ENCODE data around the gene PEX3. TPM values are rescaled to one million over a fixed set of nuclear protein-coding genes. Genes with fewer than 3 reads are reported as not detected.
A peak's percentile ranks its signal among the peaks of the same experiment; 100 is the strongest.

The PEX3 gene
- total and polyA plus RNA-seq, 2 experiments from 2014 or later = 13.8 to 19.4 TPM

DNA sequence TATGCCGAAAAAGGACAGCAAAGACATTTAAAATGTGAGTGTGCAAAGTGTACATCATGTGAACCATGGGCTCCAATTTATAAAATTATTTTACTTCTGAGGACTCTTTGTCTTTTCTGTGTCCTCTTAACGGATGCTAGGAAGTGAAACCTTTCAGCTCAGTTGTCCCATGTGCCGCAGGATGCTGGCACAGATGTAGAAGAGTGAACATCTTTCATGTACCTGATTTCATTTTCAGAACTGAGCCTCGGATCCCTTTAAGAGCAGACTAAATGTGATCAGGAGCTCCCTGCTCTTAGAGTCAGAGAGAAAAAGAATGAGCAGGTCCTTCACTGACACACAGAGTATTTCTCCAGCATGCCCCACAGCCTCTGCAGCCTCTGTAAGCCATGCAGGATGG is 88.5 kb downstream of the PEX3 start:
- Histone ChIP-seq H3K27ac (ENCODE audit: low read depth) (no peak overlapping the region), H2AFZ (no peak overlapping the region), H3K4me3 (no peak overlapping the region), H3F3A (replicated peaks; ENCODE audit: low read depth) (peaks cover 10% of the 10 kb centered on the region), H3K4me1 (ENCODE audit: insufficient read depth) (peaks cover 14% of the 10 kb centered on the region), H3K27me3 (ENCODE audit: insufficient read depth) (peaks cover 49% of the 10 kb centered on the region), H3K36me3 (ENCODE audit: insufficient read depth) (no peaks in the 10 kb centered on the region), H3K9me2 (ENCODE audit: insufficient read depth) (no peaks in the 10 kb centered on the region), H3K79me2 (replicated peaks; ENCODE audit: insufficient read depth) (no peaks in the 10 kb centered on the region), H4K20me1 (replicated peaks; ENCODE audit: insufficient read depth) (no peaks in the 10 kb centered on the region), H3K4me2 (0 out of 2 replicates have a peak overlapping the region, but pooled peaks have one; percentile 21)
- DNase-seq (ENCODE audit: low spot score) (no peak), ATAC-seq (no peak)
- Mint-ChIP-seq H3K9me3 (no peaks in the 10 kb centered on the region), H3K27me3 (ENCODE audit: insufficient read depth, low read depth, poor library complexity) (peaks cover 37% of the 10 kb centered on the region), H3K36me3 (ENCODE audit: low read depth) (no peaks in the 10 kb centered on the region; the same call in 2 of the 3 replicates), H3K4me1 (peaks cover 20% of the 10 kb centered on the region), H3K27ac (no peak overlapping the region), H3K4me3 (no peak overlapping the region)
- TF ChIP-seq, protein P1, sequence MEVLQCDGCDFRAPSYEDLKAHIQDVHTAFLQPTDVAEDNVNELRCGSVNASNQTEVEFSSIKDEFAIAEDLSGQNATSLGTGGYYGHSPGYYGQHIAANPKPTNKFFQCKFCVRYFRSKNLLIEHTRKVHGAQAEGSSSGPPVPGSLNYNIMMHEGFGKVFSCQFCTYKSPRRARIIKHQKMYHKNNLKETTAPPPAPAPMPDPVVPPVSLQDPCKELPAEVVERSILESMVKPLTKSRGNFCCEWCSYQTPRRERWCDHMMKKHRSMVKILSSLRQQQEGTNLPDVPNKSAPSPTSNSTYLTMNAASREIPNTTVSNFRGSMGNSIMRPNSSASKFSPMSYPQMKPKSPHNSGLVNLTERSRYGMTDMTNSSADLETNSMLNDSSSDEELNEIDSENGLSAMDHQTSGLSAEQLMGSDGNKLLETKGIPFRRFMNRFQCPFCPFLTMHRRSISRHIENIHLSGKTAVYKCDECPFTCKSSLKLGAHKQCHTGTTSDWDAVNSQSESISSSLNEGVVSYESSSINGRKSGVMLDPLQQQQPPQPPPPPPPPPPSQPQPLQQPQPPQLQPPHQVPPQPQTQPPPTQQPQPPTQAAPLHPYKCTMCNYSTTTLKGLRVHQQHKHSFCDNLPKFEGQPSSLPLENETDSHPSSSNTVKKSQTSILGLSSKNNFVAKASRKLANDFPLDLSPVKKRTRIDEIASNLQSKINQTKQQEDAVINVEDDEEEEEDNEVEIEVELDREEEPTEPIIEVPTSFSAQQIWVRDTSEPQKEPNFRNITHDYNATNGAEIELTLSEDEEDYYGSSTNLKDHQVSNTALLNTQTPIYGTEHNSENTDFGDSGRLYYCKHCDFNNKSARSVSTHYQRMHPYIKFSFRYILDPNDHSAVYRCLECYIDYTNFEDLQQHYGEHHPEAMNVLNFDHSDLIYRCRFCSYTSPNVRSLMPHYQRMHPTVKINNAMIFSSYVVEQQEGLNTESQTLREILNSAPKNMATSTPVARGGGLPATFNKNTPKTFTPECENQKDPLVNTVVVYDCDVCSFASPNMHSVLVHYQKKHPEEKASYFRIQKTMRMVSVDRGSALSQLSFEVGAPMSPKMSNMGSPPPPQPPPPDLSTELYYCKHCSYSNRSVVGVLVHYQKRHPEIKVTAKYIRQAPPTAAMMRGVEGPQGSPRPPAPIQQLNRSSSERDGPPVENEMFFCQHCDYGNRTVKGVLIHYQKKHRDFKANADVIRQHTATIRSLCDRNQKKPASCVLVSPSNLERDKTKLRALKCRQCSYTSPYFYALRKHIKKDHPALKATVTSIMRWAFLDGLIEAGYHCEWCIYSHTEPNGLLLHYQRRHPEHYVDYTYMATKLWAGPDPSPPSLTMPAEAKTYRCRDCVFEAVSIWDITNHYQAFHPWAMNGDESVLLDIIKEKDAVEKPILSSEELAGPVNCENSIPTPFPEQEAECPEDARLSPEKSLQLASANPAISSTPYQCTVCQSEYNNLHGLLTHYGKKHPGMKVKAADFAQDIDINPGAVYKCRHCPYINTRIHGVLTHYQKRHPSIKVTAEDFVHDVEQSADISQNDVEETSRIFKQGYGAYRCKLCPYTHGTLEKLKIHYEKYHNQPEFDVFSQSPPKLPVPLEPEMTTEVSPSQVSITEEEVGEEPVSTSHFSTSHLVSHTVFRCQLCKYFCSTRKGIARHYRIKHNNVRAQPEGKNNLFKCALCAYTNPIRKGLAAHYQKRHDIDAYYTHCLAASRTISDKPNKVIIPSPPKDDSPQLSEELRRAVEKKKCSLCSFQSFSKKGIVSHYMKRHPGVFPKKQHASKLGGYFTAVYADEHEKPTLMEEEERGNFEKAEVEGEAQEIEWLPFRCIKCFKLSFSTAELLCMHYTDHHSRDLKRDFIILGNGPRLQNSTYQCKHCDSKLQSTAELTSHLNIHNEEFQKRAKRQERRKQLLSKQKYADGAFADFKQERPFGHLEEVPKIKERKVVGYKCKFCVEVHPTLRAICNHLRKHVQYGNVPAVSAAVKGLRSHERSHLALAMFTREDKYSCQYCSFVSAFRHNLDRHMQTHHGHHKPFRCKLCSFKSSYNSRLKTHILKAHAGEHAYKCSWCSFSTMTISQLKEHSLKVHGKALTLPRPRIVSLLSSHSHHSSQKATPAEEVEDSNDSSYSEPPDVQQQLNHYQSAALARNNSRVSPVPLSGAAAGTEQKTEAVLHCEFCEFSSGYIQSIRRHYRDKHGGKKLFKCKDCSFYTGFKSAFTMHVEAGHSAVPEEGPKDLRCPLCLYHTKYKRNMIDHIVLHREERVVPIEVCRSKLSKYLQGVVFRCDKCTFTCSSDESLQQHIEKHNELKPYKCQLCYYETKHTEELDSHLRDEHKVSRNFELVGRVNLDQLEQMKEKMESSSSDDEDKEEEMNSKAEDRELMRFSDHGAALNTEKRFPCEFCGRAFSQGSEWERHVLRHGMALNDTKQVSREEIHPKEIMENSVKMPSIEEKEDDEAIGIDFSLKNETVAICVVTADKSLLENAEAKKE (CRISPR knock-in tag; IDR thresholded peaks at IDR 0.05) = no peak
- TF ChIP-seq ZNF331 (CRISPR knock-in tag; IDR thresholded peaks at IDR 0.05; ENCODE audit: low read depth) (no peak), EZH2phosphoT487 (IDR thresholded peaks at IDR 0.05; ENCODE audit: unreplicated experiment) (no peak), EZH2 (IDR thresholded peaks at IDR 0.05; ENCODE audit: low read depth, unreplicated experiment) (no peak), ZNF114 (CRISPR knock-in tag; IDR thresholded peaks at IDR 0.05) (no peak), POLR2AphosphoS5 (IDR thresholded peaks at IDR 0.05; ENCODE audit: low read depth) (no peak)
- TF ChIP-seq, protein P2, sequence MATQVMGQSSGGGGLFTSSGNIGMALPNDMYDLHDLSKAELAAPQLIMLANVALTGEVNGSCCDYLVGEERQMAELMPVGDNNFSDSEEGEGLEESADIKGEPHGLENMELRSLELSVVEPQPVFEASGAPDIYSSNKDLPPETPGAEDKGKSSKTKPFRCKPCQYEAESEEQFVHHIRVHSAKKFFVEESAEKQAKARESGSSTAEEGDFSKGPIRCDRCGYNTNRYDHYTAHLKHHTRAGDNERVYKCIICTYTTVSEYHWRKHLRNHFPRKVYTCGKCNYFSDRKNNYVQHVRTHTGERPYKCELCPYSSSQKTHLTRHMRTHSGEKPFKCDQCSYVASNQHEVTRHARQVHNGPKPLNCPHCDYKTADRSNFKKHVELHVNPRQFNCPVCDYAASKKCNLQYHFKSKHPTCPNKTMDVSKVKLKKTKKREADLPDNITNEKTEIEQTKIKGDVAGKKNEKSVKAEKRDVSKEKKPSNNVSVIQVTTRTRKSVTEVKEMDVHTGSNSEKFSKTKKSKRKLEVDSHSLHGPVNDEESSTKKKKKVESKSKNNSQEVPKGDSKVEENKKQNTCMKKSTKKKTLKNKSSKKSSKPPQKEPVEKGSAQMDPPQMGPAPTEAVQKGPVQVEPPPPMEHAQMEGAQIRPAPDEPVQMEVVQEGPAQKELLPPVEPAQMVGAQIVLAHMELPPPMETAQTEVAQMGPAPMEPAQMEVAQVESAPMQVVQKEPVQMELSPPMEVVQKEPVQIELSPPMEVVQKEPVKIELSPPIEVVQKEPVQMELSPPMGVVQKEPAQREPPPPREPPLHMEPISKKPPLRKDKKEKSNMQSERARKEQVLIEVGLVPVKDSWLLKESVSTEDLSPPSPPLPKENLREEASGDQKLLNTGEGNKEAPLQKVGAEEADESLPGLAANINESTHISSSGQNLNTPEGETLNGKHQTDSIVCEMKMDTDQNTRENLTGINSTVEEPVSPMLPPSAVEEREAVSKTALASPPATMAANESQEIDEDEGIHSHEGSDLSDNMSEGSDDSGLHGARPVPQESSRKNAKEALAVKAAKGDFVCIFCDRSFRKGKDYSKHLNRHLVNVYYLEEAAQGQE (IDR thresholded peaks at IDR 0.05; ENCODE audit: unreplicated experiment) = no peak
